HepG2 (cell line): ENCODE measurements around the gene DLG2. TPM values are rescaled to one million over a fixed set of nuclear protein-coding genes. Genes with fewer than 3 reads are reported as not detected.

Source experiments
- ATAC-seq: fragments of 200-7000 bp; cut with Tn5 transposase; 3 replicates; pipeline ENCODE4 v1.9.1; 2020; ENCODE audit warnings: mild to moderate bottlenecking, moderate library complexity
- BruUV-seq: library from RNA; stranded (reverse); fragments of 400-500 nt; replicated peaks from 2 replicates; lab custom pipeline; 2021; lab: Mats Ljungman, UMichigan
- CTCF ChIA-PET: fragments of 300-600 bp; formaldehyde crosslinking; extraction: SDS; loops from one replicate; lab custom pipeline; 2021; ENCODE audit warnings: low total read pairs, inconsistent platforms, low intra/inter-chr PET ratio; lab: Yijun Ruan, JAX
- POLR2A ChIA-PET: fragments of 350-600 bp; sonication (Branson Sonifier 250); formaldehyde crosslinking; loops from one replicate; lab custom pipeline; 2020; ENCODE audit warnings: antibody characterized with exemption, inconsistent platforms; lab: Yijun Ruan, JAX
- DNase-seq: peaks from one replicate; pipeline ENCODE4 v3.0.0-alpha.2; 2015; ENCODE audit warnings: low spot score
- FAIRE-seq: peaks from 3 replicates; lab custom pipeline; 2011; peaks lifted over from hg19 to GRCh38; lab: Jason Lieb, UNC
- H2AFZ ChIP-seq: one replicate; pipeline ENCODE4 v1.6.1; 2011; ENCODE audit warnings: low read length, inconsistent platforms
- H3K27ac ChIP-seq: fragments of 300-600 bp; 3 replicates; pipeline ENCODE4 v1.8.0; 2011; ENCODE audit warnings: mixed run types, mild to moderate bottlenecking, mixed read lengths, low read length, inconsistent platforms; ENCODE audit not compliant: insufficient read depth; ENCODE audit errors: extremely low read length
- H3K27me3 ChIP-seq, 2 experiments: fragments of 200-600 bp in 1 of 2; 2 replicates in 1 of 2; 3 replicates in 1 of 2; pipeline versions ENCODE4 v1.6.0 to v1.8.0; 2011; ENCODE audit warnings: low read length in 2 of 2, mild to moderate bottlenecking in 2 of 2, moderate library complexity in 2 of 2, inconsistent platforms in 1 of 2; ENCODE audit not compliant: insufficient read depth in 2 of 2, control insufficient read depth in 1 of 2
- H3K36me3 ChIP-seq, 2 experiments: fragments of 200-600 bp in 1 of 2; replicated peaks in 1 of 2; 2 replicates in 1 of 2; 3 replicates in 1 of 2; pipeline versions ENCODE4 v1.5.1 to v1.8.0; 2011; ENCODE audit warnings: low read length in 2 of 2, inconsistent platforms in 1 of 2; ENCODE audit not compliant: insufficient read depth in 2 of 2, control insufficient read depth in 1 of 2
- H3K4me1 ChIP-seq: 2 replicates; pipeline ENCODE4 v1.5.1; 2012; ENCODE audit warnings: low read length, inconsistent platforms; ENCODE audit not compliant: insufficient read depth
- H3K4me2 ChIP-seq: 2 replicates; pipeline ENCODE4 v1.6.0; 2011; ENCODE audit warnings: low read depth, low read length, inconsistent platforms
- H3K4me3 ChIP-seq, 3 experiments: fragments of 200-600 bp in 1 of 3; sonication (generic), shearing (Covaris generic) in 1 of 3; replicated peaks in 1 of 3; 2 replicates each; pipeline ENCODE4 v1.5.1; 2011 to 2016; ENCODE audit warnings: low read length in 3 of 3, inconsistent platforms in 2 of 3, low read depth in 2 of 3, mild to moderate bottlenecking in 2 of 3, control low read depth in 1 of 3, mixed read lengths in 1 of 3; ENCODE audit not compliant: insufficient read depth in 1 of 3
- H3K79me2 ChIP-seq: one replicate; pipeline ENCODE4 v1.6.1; 2011; ENCODE audit warnings: low read length, inconsistent platforms; ENCODE audit not compliant: insufficient read depth
- H3K9ac ChIP-seq: 2 replicates; pipeline ENCODE4 v1.6.0; 2011; ENCODE audit warnings: mild to moderate bottlenecking, low read depth, low read length, inconsistent platforms; ENCODE audit not compliant: insufficient read depth
- H3K9me3 ChIP-seq: 2 replicates; pipeline ENCODE4 v1.5.1; 2012; ENCODE audit warnings: mild to moderate bottlenecking, low read length
- H4K20me1 ChIP-seq: 2 replicates; pipeline ENCODE4 v1.6.0; 2011; ENCODE audit warnings: inconsistent platforms, mild to moderate bottlenecking, low read length, moderate library complexity; ENCODE audit not compliant: insufficient read depth
- NPAS2 ChIP-seq: sonication (generic); formaldehyde crosslinking; IDR thresholded peaks from 2 replicates; pipeline ENCODE4 v1.8.0; 2022; ENCODE audit warnings: mild to moderate bottlenecking, missing genetic modification reagents, borderline replicate concordance
- RBM39 ChIP-seq: fragments of 200-400 bp; formaldehyde crosslinking; IDR thresholded peaks from one replicate; pipeline ENCODE4 v1.6.1; 2018; ENCODE audit warnings: antibody characterized with exemption, mild to moderate bottlenecking, low read depth, low read length; ENCODE audit not compliant: poor library complexity, severe bottlenecking
- SRF ChIP-seq: IDR thresholded peaks from 2 replicates; pipeline ENCODE4 v1.6.1; 2011; ENCODE audit warnings: mild to moderate bottlenecking, low read depth, low read length, moderate library complexity
- TAF1 ChIP-seq: sonication (generic); formaldehyde crosslinking; IDR thresholded peaks from 2 replicates; pipeline ENCODE4 v1.4.0; 2020; ENCODE audit warnings: missing genetic modification reagents
- TAF15 ChIP-seq: fragments of 200-400 bp; formaldehyde crosslinking; IDR thresholded peaks from one replicate; pipeline ENCODE4 v1.6.1; 2018; ENCODE audit warnings: mild to moderate bottlenecking, low read depth, low read length; ENCODE audit not compliant: poor library complexity, severe bottlenecking
- ZFP36L1 ChIP-seq: sonication (generic); formaldehyde crosslinking; IDR thresholded peaks from 2 replicates; pipeline ENCODE4 v1.8.0; 2022; ENCODE audit warnings: mild to moderate bottlenecking, missing genetic modification reagents, moderate library complexity
- ZNF24 ChIP-seq: fragments of 450-650 bp; IDR thresholded peaks from 2 replicates; pipeline ENCODE4 v1.6.1; 2017; ENCODE audit warnings: antibody characterized with exemption, mild to moderate bottlenecking
- WGBS: methylation state at CpG from one replicate; pipeline ENCODE4 v1.1.6; 2017; ENCODE audit warnings: low lambda C conversion rate; 5-methylcytosine and 5-hydroxymethylcytosine counted together
- in situ Hi-C: cut with HindIII; loops from 2 replicates; pipeline ENCODE4 v1.10.0; 2017; ENCODE audit warnings: low pct_unique_long_range_greater_than_20kb; ENCODE audit not compliant: extremely low pct_ligation_motif_present
- intact Hi-C: fragments of 100-400 bp; cut with micrococcal nuclease; formaldehyde crosslinking; loops from one replicate; pipeline ENCODE4 v1.10.0; 2022; ENCODE audit not compliant: unreplicated experiment
- polyA plus RNA-seq, 8 experiments: library from polyadenylated mRNA; depleted of rRNA in 3 of 8; stranded (reverse) in 7 of 8; unstranded in 1 of 8; fragments of >200 nt; fragmentation: Illumina TruSeq in 4 of 8; extraction: Trizol in 4 of 8; gene quantifications; 2 replicates each; pipeline versions ENCODE4 v1.2.1 to v1.2.3, GENCODE V29; 2011 to 2016; ENCODE audit warnings: low read depth in 4 of 8, missing spikeins in 1 of 8, mixed read lengths in 1 of 8; ENCODE audit not compliant: insufficient read depth in 1 of 8
- total RNA-seq, 5 experiments: library from RNA; depleted of rRNA; stranded (reverse); fragments of >200 nt; fragmentation: Illumina TruSeq; extraction: Trizol; gene quantifications; 2 replicates each; pipeline ENCODE4 v1.2.3, GENCODE V29; 2016; ENCODE audit warnings: low read depth in 1 of 5
- TF ChIP-seq, protein P1 (sequence below): sonication (generic); formaldehyde crosslinking; IDR thresholded peaks from 2 replicates; pipeline ENCODE4 v1.5.0; 2020; ENCODE audit warnings: missing genetic modification reagents
- TF ChIP-seq, protein P2 (sequence below): sonication (generic); formaldehyde crosslinking; IDR thresholded peaks from 2 replicates; pipeline ENCODE4 v1.4.0; 2020; ENCODE audit warnings: mild to moderate bottlenecking, missing genetic modification reagents
- TF ChIP-seq, protein P3 (sequence below): sonication (generic); formaldehyde crosslinking; conservative IDR thresholded peaks from 2 replicates; pipeline ENCODE4 v1.4.0; 2020; ENCODE audit warnings: missing genetic modification reagents
- TF ChIP-seq, protein P4 (sequence below): fragments of 450-650 bp; IDR thresholded peaks from 2 replicates; pipeline ENCODE4 v1.6.1; 2016

Gene DLG2
- total and polyA plus RNA-seq, 2 of the 13 experiments (the other 11 are each of a cell fraction or from before 2014, with no cell fraction given), result 0.46 to 1.0 TPM

DNA sequence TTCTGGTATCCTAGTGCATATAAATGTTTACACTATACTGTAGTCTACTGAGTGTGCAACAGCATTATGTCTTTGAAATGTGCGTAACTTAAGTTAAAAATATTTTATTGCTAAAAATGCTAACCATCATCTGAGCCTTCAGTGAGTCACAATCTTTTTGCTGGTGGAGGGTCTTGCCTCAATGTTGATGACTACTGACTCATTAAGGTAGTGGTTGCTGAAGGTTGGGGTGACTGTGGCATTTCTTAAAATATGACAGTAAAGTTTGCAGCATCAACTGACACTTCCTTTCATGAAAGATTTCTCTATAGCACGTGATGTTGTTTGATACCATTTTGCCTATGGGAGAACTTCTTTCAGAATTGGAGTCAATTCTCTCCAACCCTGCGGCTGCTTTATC lies 46.2 kb upstream of the DLG2 start:
- Histone ChIP-seq H3K79me2 (no peaks in the 10 kb centered on the region), H3K36me3 (no peaks in the 10 kb centered on the region), H2AFZ (no peak overlapping the region), H3K9me3 (no peaks in the 10 kb centered on the region), H3K9ac (no peak overlapping the region), H4K20me1 (no peaks in the 10 kb centered on the region), H3K4me3 (no peak overlapping the region), H3K4me1 (peaks cover 12% of the 10 kb centered on the region), H3K4me2 (no peak overlapping the region)
- FAIRE-seq (no peak), DNase-seq (no peak)
- ChIA-PET POLR2A (no interaction called here), CTCF (no interaction called here)
- intact Hi-C loops (no loop called here), in situ Hi-C loops (no loop called here)
- WGBS, result 39% methylated on average over 3 of the region's 3 CpGs
- TF ChIP-seq TAF15 (no peak), ZNF24 (no peak)
- TF ChIP-seq, protein P1, sequence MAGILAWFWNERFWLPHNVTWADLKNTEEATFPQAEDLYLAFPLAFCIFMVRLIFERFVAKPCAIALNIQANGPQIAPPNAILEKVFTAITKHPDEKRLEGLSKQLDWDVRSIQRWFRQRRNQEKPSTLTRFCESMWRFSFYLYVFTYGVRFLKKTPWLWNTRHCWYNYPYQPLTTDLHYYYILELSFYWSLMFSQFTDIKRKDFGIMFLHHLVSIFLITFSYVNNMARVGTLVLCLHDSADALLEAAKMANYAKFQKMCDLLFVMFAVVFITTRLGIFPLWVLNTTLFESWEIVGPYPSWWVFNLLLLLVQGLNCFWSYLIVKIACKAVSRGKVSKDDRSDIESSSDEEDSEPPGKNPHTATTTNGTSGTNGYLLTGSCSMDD (CRISPR knock-in tag), result no peak
- TF ChIP-seq, all 625 proteins: peak for 0
- ATAC-seq, result no peak
- no peak overlapping the region for H3K27ac ChIP-seq
- no TSS peak for BruUV-seq
- no peaks in the 10 kb centered on the region; a peak in 1 of 5 replicates for H3K27me3 ChIP-seq

DNA sequence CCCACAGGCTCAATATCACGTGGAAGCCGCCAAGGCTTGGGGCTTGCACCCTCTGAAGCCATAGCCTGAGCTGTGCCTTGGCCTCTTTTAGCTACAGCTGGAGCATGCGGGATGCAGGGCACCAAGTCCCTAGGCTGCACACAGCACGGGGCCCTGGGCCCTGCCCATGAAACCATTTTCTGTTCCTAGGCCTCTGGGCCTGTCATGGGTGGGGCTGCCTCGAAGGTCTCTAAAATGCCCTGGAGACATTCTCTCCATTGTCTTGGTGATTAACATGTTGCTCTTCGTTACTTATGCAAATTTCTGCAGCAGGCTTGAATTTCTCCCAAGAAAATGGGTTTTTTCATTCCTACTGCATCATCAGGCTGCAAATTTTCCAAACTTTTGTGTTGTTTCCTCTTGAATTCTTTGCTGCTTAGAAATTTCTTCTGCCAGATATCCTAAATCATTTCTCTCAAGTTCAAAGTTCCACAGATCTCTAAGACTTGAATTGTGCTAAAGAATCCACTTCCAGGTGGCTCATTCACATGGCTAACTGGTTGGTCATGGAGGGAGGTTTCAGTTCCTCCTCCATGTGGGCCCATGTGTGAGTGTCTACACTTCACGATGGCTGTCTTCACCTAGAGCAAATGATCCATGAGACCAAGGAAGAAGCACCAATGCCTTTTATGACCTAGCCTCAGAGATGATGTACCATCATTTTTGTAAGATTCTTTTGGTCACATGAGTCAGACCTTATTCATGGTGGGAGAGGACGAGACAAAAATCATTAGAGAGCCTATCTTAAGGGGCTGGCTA lies 45.2 kb upstream of the DLG2 start:
- Histone ChIP-seq H3K4me1 (peaks cover 12% of the 10 kb centered on the region), H3K9me3 (no peaks in the 10 kb centered on the region), H3K36me3 (no peaks in the 10 kb centered on the region), H3K79me2 (no peaks in the 10 kb centered on the region), H3K27me3 (no peaks in the 10 kb centered on the region; a peak in 1 of 5 replicates), H2AFZ (no peak overlapping the region), H3K9ac (no peak overlapping the region), H3K27ac (no peak overlapping the region), H3K4me2 (no peak overlapping the region), H3K4me3 (no peak overlapping the region), H4K20me1 (no peaks in the 10 kb centered on the region)
- intact Hi-C loops (no loop called here), in situ Hi-C loops (no loop called here)
- CTCF ChIA-PET, result no interaction called here
- WGBS, result 14% methylated on average over 4 of the region's 8 CpGs
- ATAC-seq (no peak; the same call in 2 of the 3 replicates), DNase-seq (no peak), FAIRE-seq (no peak)
- POLR2A ChIA-PET, result no interaction called here
- no TSS peak for BruUV-seq
- TF ChIP-seq, protein P2, sequence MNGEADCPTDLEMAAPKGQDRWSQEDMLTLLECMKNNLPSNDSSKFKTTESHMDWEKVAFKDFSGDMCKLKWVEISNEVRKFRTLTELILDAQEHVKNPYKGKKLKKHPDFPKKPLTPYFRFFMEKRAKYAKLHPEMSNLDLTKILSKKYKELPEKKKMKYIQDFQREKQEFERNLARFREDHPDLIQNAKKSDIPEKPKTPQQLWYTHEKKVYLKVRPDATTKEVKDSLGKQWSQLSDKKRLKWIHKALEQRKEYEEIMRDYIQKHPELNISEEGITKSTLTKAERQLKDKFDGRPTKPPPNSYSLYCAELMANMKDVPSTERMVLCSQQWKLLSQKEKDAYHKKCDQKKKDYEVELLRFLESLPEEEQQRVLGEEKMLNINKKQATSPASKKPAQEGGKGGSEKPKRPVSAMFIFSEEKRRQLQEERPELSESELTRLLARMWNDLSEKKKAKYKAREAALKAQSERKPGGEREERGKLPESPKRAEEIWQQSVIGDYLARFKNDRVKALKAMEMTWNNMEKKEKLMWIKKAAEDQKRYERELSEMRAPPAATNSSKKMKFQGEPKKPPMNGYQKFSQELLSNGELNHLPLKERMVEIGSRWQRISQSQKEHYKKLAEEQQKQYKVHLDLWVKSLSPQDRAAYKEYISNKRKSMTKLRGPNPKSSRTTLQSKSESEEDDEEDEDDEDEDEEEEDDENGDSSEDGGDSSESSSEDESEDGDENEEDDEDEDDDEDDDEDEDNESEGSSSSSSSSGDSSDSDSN (CRISPR knock-in tag), result no peak
- no peak for TF ChIP-seq ZFP36L1 (CRISPR knock-in tag)
- TF ChIP-seq, protein P3, sequence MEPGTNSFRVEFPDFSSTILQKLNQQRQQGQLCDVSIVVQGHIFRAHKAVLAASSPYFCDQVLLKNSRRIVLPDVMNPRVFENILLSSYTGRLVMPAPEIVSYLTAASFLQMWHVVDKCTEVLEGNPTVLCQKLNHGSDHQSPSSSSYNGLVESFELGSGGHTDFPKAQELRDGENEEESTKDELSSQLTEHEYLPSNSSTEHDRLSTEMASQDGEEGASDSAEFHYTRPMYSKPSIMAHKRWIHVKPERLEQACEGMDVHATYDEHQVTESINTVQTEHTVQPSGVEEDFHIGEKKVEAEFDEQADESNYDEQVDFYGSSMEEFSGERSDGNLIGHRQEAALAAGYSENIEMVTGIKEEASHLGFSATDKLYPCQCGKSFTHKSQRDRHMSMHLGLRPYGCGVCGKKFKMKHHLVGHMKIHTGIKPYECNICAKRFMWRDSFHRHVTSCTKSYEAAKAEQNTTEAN (CRISPR knock-in tag), result no peak
- TF ChIP-seq NPAS2 (CRISPR knock-in tag), result no peak
- no peak for TF ChIP-seq TAF1
- no peak for TF ChIP-seq SRF
- TF ChIP-seq RBM39, result no peak
- TF ChIP-seq, protein P4, sequence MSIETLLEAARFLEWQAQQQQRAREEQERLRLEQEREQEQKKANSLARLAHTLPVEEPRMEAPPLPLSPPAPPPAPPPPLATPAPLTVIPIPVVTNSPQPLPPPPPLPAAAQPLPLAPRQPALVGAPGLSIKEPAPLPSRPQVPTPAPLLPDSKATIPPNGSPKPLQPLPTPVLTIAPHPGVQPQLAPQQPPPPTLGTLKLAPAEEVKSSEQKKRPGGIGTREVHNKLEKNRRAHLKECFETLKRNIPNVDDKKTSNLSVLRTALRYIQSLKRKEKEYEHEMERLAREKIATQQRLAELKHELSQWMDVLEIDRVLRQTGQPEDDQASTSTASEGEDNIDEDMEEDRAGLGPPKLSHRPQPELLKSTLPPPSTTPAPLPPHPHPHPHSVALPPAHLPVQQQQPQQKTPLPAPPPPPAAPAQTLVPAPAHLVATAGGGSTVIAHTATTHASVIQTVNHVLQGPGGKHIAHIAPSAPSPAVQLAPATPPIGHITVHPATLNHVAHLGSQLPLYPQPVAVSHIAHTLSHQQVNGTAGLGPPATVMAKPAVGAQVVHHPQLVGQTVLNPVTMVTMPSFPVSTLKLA, result no peak
